Spleen (tissue), 7 donors: ENCODE results near the gene ANO2.

Experiments used
- CTCF ChIP-seq, 11 experiments: fragments of 200-600 bp in 7 of 11; fragments of 450-650 bp in 4 of 11; sonication (generic) in 4 of 11; IDR thresholded peaks in 8 of 11; conservative IDR thresholded peaks in 3 of 11; 1 replicate in 7 of 11; 2 replicates in 4 of 11; pipeline versions ENCODE4 v1.4.0 to v1.8.0; 2016 to 2021; ENCODE audit warnings: antibody characterized with exemption in 11 of 11, inconsistent platforms in 4 of 11, mild to moderate bottlenecking in 1 of 11
- POLR2A ChIP-seq, 3 donors: fragments of 450-650 bp; IDR thresholded peaks; one replicate each; pipeline ENCODE4 v1.5.1; 2017; ENCODE audit warnings: antibody characterized with exemption in 3 of 3, mild to moderate bottlenecking in 1 of 3
- POLR2AphosphoS5 ChIP-seq, 3 donors: sonication (generic); formaldehyde crosslinking; IDR thresholded peaks; one replicate each; pipeline ENCODE4 v1.5.1; 2017; ENCODE audit warnings: antibody characterized with exemption in 3 of 3
- donor health status: DM: no; HTN: no; CAD: no; lungs with moderate emphysema.
- donor health status: DM: no; HTN: no; CAD: no.
- donor health status: DM: no; HTN: no; CAD: no.

DNA sequence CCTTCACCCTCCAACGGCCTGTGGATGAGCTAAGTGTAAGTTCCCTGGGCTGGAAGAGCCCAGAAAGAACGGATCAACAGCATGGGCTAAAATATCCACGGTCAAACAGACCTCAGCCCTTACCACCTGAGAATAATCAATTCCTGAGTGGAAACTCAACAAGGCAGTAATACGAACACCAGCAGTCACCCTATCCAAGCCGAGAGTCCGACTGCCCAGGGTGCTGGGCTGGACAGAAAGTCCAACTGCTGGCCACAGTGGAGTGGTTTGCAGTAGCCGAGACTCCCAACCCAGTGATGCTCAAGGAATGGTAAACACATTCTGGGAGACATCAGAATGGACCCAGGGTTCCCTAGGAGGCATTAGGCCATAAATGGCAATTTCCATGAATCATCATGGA, 36.8 kb downstream of the ANO2 start:
- TF ChIP-seq CTCF (IDR thresholded peaks at IDR 0.05 in 8 of 11, conservative IDR thresholded peaks at IDR 0.05 in 3 of 11) (no peak), POLR2AphosphoS5 (IDR thresholded peaks at IDR 0.05) (no peak), POLR2A (IDR thresholded peaks at IDR 0.05) (no peak)
